Lung (tissue), 12 donors: ENCODE results near the gene SLC2A2. TPM values are rescaled to one million over a fixed set of nuclear protein-coding genes. Genes with fewer than 3 reads are reported as not detected.

Source experiments
- ATAC-seq: fragments of 200-7000 bp; cut with Tn5 transposase; one replicate; pipeline ENCODE4 v1.9.1; 2020; ENCODE audit warnings: moderate number of reproducible peaks; ENCODE audit not compliant: insufficient read depth, low FRiP score
- DNase-seq, 3 donors: peaks; one replicate each; pipeline ENCODE4 v3.0.0-alpha.2; 2013 to 2017
- H3K27ac ChIP-seq, 2 donors: one replicate each; pipeline ENCODE4 v1.5.1; 2013; ENCODE audit warnings: mild to moderate bottlenecking in 2 of 2, moderate library complexity in 2 of 2, control low read depth in 1 of 2, inconsistent platforms in 1 of 2, low read depth in 1 of 2, low read length in 1 of 2
- H3K27me3 ChIP-seq, 3 donors: one replicate each; pipeline ENCODE4 v1.5.1; 2013; ENCODE audit warnings: low read length in 2 of 3; ENCODE audit not compliant: control insufficient read depth in 3 of 3, insufficient read depth in 3 of 3
- H3K36me3 ChIP-seq, 4 donors: one replicate each; pipeline ENCODE4 v1.5.1; 2013; ENCODE audit warnings: low read length in 4 of 4, mild to moderate bottlenecking in 1 of 4, moderate library complexity in 1 of 4; ENCODE audit not compliant: control insufficient read depth in 4 of 4, insufficient read depth in 4 of 4
- H3K4me1 ChIP-seq, 5 donors: one replicate each; pipeline ENCODE4 v1.5.1; 2013; ENCODE audit warnings: low read length in 5 of 5, mild to moderate bottlenecking in 2 of 5, moderate library complexity in 1 of 5; ENCODE audit not compliant: control insufficient read depth in 5 of 5, insufficient read depth in 5 of 5
- H3K4me3 ChIP-seq: one replicate; pipeline ENCODE4 v1.5.1; 2013; ENCODE audit warnings: mild to moderate bottlenecking, control low read depth, moderate library complexity
- H3K9ac ChIP-seq, 2 donors: one replicate each; pipeline ENCODE4 v1.5.1; 2013; ENCODE audit warnings: low read length in 2 of 2, control low read depth in 1 of 2; ENCODE audit not compliant: insufficient read depth in 1 of 2
- H3K9me3 ChIP-seq, 4 donors: one replicate each; pipeline ENCODE4 v1.5.1; 2013; ENCODE audit warnings: low read length in 3 of 4, mild to moderate bottlenecking in 1 of 4, moderate library complexity in 1 of 4; ENCODE audit not compliant: control insufficient read depth in 4 of 4, insufficient read depth in 3 of 4
- CTCF ChIP-seq: IDR thresholded peaks from 2 replicates; pipeline ENCODE4 v1.5.1; 2012; ENCODE audit warnings: mild to moderate bottlenecking; ENCODE audit errors: control extremely low read depth, extremely low read depth
- WGBS, 2 donors: extraction: QIAGEN DNeasy Blood & Tissue Kit; methylation state at CpG; one replicate each; pipeline ENCODE4 v1.1.7; 2013; 5-methylcytosine and 5-hydroxymethylcytosine counted together
- polyA plus RNA-seq, 2 donors: library from polyadenylated mRNA; stranded (reverse); fragments of 200-250 nt; gene quantifications; one replicate each; pipeline ENCODE4 v1.2.1, GENCODE V29; 2013
- total RNA-seq, 2 donors: library from RNA; depleted of rRNA in 1 of 2; stranded (reverse); fragments of >200 nt in 1 of 2; gene quantifications; one replicate each; pipeline ENCODE4 v1.2.1, GENCODE V29; 2014 to 2021
- donor health status: control.
- donor health status: control.
- donor health status: Bipolar disorder and iron deficiency.
- donor health status: healthy.
- donor health status: DM: yes; HTN: yes; CAD: no.

SLC2A2 gene
- total and polyA plus RNA-seq, 4 donors = 0.12 TPM; not detected in 3

DNA sequence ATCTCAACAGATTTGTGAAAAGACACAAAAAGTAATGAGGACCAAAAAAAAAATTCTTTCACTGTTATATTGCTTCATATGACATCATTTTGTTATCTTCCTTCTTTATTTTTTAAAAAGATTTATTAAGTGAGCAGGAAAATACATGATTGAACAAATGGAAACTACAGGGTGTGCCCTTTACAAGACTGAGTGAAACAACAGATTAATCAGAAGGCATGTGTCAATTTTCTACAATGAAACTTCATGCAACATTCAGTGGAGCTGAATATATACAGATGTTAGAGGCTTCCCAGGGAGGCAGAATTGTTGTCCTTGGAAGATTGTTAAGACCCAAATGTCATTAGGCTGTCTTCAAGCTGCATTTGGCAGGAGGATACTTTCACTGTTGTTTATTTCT, 28.4 kb upstream of the SLC2A2 start:
- ATAC-seq (no peak), DNase-seq (peak in 2 of 3 donors; percentile 19 to 25)
- TF ChIP-seq CTCF = no peak
- peaks cover 0 to 8% (median 0%) of the 10 kb centered on the region in 5 donors for H3K4me1 ChIP-seq
- H3K27ac ChIP-seq = no peak overlapping the region
- H3K36me3 ChIP-seq = no peaks in the 10 kb centered on the region
- no peaks in the 10 kb centered on the region for H3K9me3 ChIP-seq
- H3K4me3 ChIP-seq = no peak overlapping the region
- peaks cover 0 to 22% (median 0%) of the 10 kb centered on the region in 3 donors for H3K27me3 ChIP-seq
- H3K9ac ChIP-seq = no peak overlapping the region

DNA sequence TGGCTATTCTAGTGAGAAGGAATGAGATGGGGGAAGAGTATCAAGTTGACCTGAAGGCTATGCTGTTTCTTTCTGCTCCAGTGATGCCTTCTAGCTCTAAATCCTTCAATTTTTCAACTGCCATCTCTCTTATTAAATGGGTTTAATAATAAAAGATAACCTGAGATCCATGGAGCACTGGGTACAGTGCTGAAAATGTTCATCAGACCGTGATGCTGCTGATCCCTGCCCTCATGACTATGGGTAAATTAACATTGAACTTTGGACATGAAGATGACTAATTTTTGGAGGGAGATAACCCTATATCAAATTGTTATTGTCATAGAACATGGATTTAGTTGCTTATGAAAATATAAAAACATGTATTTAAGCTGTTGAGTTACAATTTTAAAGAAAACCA, 27.7 kb upstream of the SLC2A2 start:
- WGBS, 2 donors = 80 to 91% methylated on average over 1 of the region's 1 CpG
- no peaks in the 10 kb centered on the region for H3K36me3 ChIP-seq
- TF ChIP-seq CTCF = no peak
- H3K4me3 ChIP-seq = no peak overlapping the region
- no peak for DNase-seq
- no peak overlapping the region for H3K27ac ChIP-seq
- no peak overlapping the region for H3K9ac ChIP-seq
- no peak for ATAC-seq
- no peaks in the 10 kb centered on the region for H3K9me3 ChIP-seq
- peaks cover 0 to 22% (median 0%) of the 10 kb centered on the region in 3 donors for H3K27me3 ChIP-seq
- peaks cover 0 to 8% (median 0%) of the 10 kb centered on the region in 5 donors for H3K4me1 ChIP-seq

- ATAC-seq (no peak), DNase-seq (peak; percentile 61 to 68 (median 66))
- peaks cover 0 to 6% (median 2%) of the 10 kb centered on the region in 3 donors for H3K27me3 ChIP-seq
- WGBS, 2 donors = 17 to 21% methylated on average over 6 of the region's 6 CpGs
- H3K4me1 ChIP-seq = peaks cover 0 to 5% (median 0%) of the 10 kb centered on the region in 5 donors
- peak; percentile 27 for TF ChIP-seq CTCF
- H3K9me3 ChIP-seq = no peaks in the 10 kb centered on the region
- H3K4me3 ChIP-seq = no peak overlapping the region
- no peak overlapping the region for H3K9ac ChIP-seq
- H3K36me3 ChIP-seq = no peaks in the 10 kb centered on the region
- H3K27ac ChIP-seq = no peak overlapping the region
Observed at GRCh38 chr3:171049861-171050444, 23.4 kb upstream of the SLC2A2 start.

GRCh38 chr3:171046760-171047159, 20.2 kb upstream of the SLC2A2 start:
- Histone ChIP-seq H3K27me3 (peaks cover 0 to 16% (median 2%) of the 10 kb centered on the region in 3 donors), H3K4me3 (no peak overlapping the region), H3K27ac (no peak overlapping the region), H3K4me1 (no peaks in the 10 kb centered on the region), H3K9ac (no peak overlapping the region), H3K36me3 (no peaks in the 10 kb centered on the region), H3K9me3 (no peaks in the 10 kb centered on the region)
- WGBS, 2 donors = 72 to 78% methylated on average over 4 of the region's 4 CpGs
- no peak for ATAC-seq
- DNase-seq = no peak
- TF ChIP-seq CTCF = no peak
